ENCODE results near the gene MT1X. TPM values are rescaled to one million over a fixed set of nuclear protein-coding genes. Genes with fewer than 3 reads are reported as not detected.

Gene MT1X
- total and polyA plus RNA-seq, 2 of the 13 experiments (the other 11 are each of a cell fraction or from before 2014, with no cell fraction given) = 19.7 to 288 TPM

- TF ChIP-seq ZNF513 (CRISPR knock-in tag; conservative IDR thresholded peaks at IDR 0.05) (0 out of 2 replicates have a peak, but pooled peaks have one; percentile 29), ATF1 (CRISPR knock-in tag; IDR thresholded peaks at IDR 0.05) (no peak), ZNF138 (CRISPR knock-in tag; IDR thresholded peaks at IDR 0.05; ENCODE audit: low read depth) (no peak), DNMT1 (CRISPR knock-in tag; IDR thresholded peaks at IDR 0.05) (no peak), HOXA3 (CRISPR knock-in tag; IDR thresholded peaks at IDR 0.05) (peak; percentile 86), ATF7 (IDR thresholded peaks at IDR 0.05) (no peak), ATF7 (CRISPR knock-in tag; IDR thresholded peaks at IDR 0.05) (peak; percentile 55; the same call in 1 of the 2 replicates), ZNF124 (CRISPR knock-in tag; IDR thresholded peaks at IDR 0.05) (peak; percentile 46; the same call in 1 of the 2 replicates), SUZ12 (IDR thresholded peaks at IDR 0.05; ENCODE audit: low read depth, low read length) (no peak), ZNF792 (CRISPR knock-in tag; IDR thresholded peaks at IDR 0.05) (peak; percentile 73), AKNA (CRISPR knock-in tag; IDR thresholded peaks at IDR 0.05; ENCODE audit: borderline replicate concordance) (no peak), CREB1 (IDR thresholded peaks at IDR 0.05) (no peak), CREB1 (CRISPR knock-in tag; IDR thresholded peaks at IDR 0.05) (no peak), ZNF703 (CRISPR knock-in tag; IDR thresholded peaks at IDR 0.05; ENCODE audit: borderline replicate concordance) (no peak), ZNF563 (CRISPR knock-in tag; IDR thresholded peaks at IDR 0.05) (peak; percentile 14; the same call in 1 of the 2 replicates), E2F5 (CRISPR knock-in tag; conservative IDR thresholded peaks at IDR 0.05) (no peak), RFXAP (CRISPR knock-in tag; IDR thresholded peaks at IDR 0.05; ENCODE audit: borderline replicate concordance) (peak; percentile 77; the same call in 1 of the 2 replicates), PHB2 (IDR thresholded peaks at IDR 0.05; ENCODE audit: partially characterized antibody) (no peak), E2F1 (CRISPR knock-in tag; IDR thresholded peaks at IDR 0.05) (no peak), RAD51 (IDR thresholded peaks at IDR 0.05; ENCODE audit: borderline replicate concordance) (no peak), ZNF546 (CRISPR knock-in tag; conservative IDR thresholded peaks at IDR 0.05) (peak; percentile 70; the same call in 1 of the 2 replicates), ARID2 (CRISPR knock-in tag; IDR thresholded peaks at IDR 0.05; ENCODE audit: borderline replicate concordance) (no peak; the same call in 1 of the 2 replicates), FOSL1 (CRISPR knock-in tag; IDR thresholded peaks at IDR 0.05; ENCODE audit: borderline replicate concordance) (no peak), ZNF724P (CRISPR knock-in tag; IDR thresholded peaks at IDR 0.05; ENCODE audit: borderline replicate concordance) (no peak)
Observed at GRCh38 chr16:56681939-56682702, at the start of gene MT1X (continued).

All from HepG2 (cell line).